ENCODE measurements around the gene ADH1C.

ADH1C gene

GRCh38 chr4:99390055-99390454 lies 37.5 kb upstream of the ADH1C start:
- POLR2A ChIA-PET, result interaction anchor here (1.0 kb wide), 1 partner anchor 14 kb away, joined by 3 read pairs; no protein-coding TSS in a partner anchor
- CTCF ChIA-PET, result interaction anchor here (0.9 kb wide), 1 partner anchor 15 kb away, joined by 3 read pairs; no protein-coding TSS in a partner anchor
- no peak for DNase-seq (ENCODE audit: low read depth, low spot score)

GRCh38 chr4:99389606-99390005 lies 37.1 kb upstream of the ADH1C start:
- CTCF ChIA-PET, result interaction anchor here (0.9 kb wide), 1 partner anchor 15 kb away, joined by 3 read pairs; no protein-coding TSS in a partner anchor
- POLR2A ChIA-PET, result interaction anchor here (1.0 kb wide), 1 partner anchor 15 kb away, joined by 3 read pairs; no protein-coding TSS in a partner anchor
- no peak for TF ChIP-seq CTCF (IDR thresholded peaks at IDR 0.05; ENCODE audit: insufficient read depth, low read length, missing control alignments)
- DNase-seq (ENCODE audit: low read depth, low spot score), result no peak
- H3K4me3 ChIP-seq (ENCODE audit: low read depth, low read length), result no peak overlapping the region

More at GRCh38 chr4:99390055-99390454, 37.5 kb upstream of the ADH1C start:
- no peak for TF ChIP-seq CTCF (IDR thresholded peaks at IDR 0.05; ENCODE audit: insufficient read depth, low read length, missing control alignments)
- H3K4me3 ChIP-seq (ENCODE audit: low read depth, low read length), result no peak overlapping the region

GRCh38 chr4:99383833-99384392 lies 31.4 kb upstream of the ADH1C start:
- no peak overlapping the region for H3K4me3 ChIP-seq (ENCODE audit: low read depth, low read length)
- POLR2A ChIA-PET, result no interaction called here
- TF ChIP-seq CTCF (IDR thresholded peaks at IDR 0.05; ENCODE audit: insufficient read depth, low read length, missing control alignments), result no peak
- peak; percentile 75 for DNase-seq (ENCODE audit: low read depth, low spot score)
- CTCF ChIA-PET, result no interaction called here

- ChIA-PET CTCF (interaction anchor here (0.7 kb wide), 1 partner anchor 21 kb away, joined by 3 read pairs; no protein-coding TSS in a partner anchor), POLR2A (no interaction called here)
- no peak for TF ChIP-seq CTCF (IDR thresholded peaks at IDR 0.05; ENCODE audit: insufficient read depth, low read length, missing control alignments)
- no peak overlapping the region for H3K4me3 ChIP-seq (ENCODE audit: low read depth, low read length)
- DNase-seq (ENCODE audit: low read depth, low spot score), result no peak
These were observed 30.9 kb upstream of the ADH1C start for GRCh38 chr4:99383399-99383798.

GRCh38 chr4:99382745-99383360 lies 30.3 kb upstream of the ADH1C start:
- ChIA-PET CTCF (interaction anchor here (0.7 kb wide), 2 partner anchors 22 kb away, joined by 3 read pairs; no protein-coding TSS in a partner anchor), POLR2A (interaction anchor here (0.5 kb wide), 1 partner anchor 13 kb away, joined by 4 read pairs; no protein-coding TSS in a partner anchor)
- no peak for DNase-seq (ENCODE audit: low read depth, low spot score)
- no peak for TF ChIP-seq CTCF (IDR thresholded peaks at IDR 0.05; ENCODE audit: insufficient read depth, low read length, missing control alignments)
- no peak overlapping the region for H3K4me3 ChIP-seq (ENCODE audit: low read depth, low read length)

- ChIA-PET POLR2A (no interaction called here), CTCF (interaction anchor here (1.0 kb wide), 1 partner anchor 27 kb away, joined by 3 read pairs; no protein-coding TSS in a partner anchor)
- no peak overlapping the region for H3K4me3 ChIP-seq (ENCODE audit: low read depth, low read length)
- TF ChIP-seq CTCF (IDR thresholded peaks at IDR 0.05; ENCODE audit: insufficient read depth, low read length, missing control alignments), result no peak
- no peak for DNase-seq (ENCODE audit: low read depth, low spot score)
These were observed 29.1 kb upstream of the ADH1C start for GRCh38 chr4:99381588-99382175.

Measured in AG04449 (cell line).